ENCODE data around the gene AADACL2. TPM values are rescaled to one million over a fixed set of nuclear protein-coding genes. Genes with fewer than 3 reads are reported as not detected.

AADACL2 gene
- total and polyA plus RNA-seq, 2 of the 4 experiments (the other 2 are of a cell fraction): not detected

GRCh38 chr3:151686257-151686656 lies 47.5 kb upstream of the AADACL2 start:
- BruUV-seq (replicated peaks): no TSS peak
- ATAC-seq (ENCODE audit: low read depth) (no peak), DNase-seq (no peak)
- Histone ChIP-seq H3K9me3 (ENCODE audit: control insufficient read depth, insufficient read depth, low read length) (no peaks in the 10 kb centered on the region), H2AFZ (replicated peaks; ENCODE audit: low read length, poor library complexity) (no peak overlapping the region), H2BK5ac (ENCODE audit: low read depth, low read length, poor library complexity, severe bottlenecking) (no peak overlapping the region), H3K4me3 (ENCODE audit: insufficient read depth, low read depth, low read length) (no peak overlapping the region), H4K20me1 (ENCODE audit: insufficient read depth, low read length) (no peaks in the 10 kb centered on the region), H4K5ac (ENCODE audit: low read depth, low read length) (no peak overlapping the region), H3K14ac (replicated peaks; ENCODE audit: low read depth, low read length) (no peak overlapping the region), H3K18ac (ENCODE audit: low read depth, low read length) (no peak overlapping the region), H3K36me3 (ENCODE audit: control insufficient read depth, insufficient read depth, low read length) (no peaks in the 10 kb centered on the region), H3K27me3 (ENCODE audit: control insufficient read depth, insufficient read depth, low read length) (no peaks in the 10 kb centered on the region; the same call in 1 of the 2 replicates), H2BK20ac (ENCODE audit: low read depth, low read length) (no peak overlapping the region), H3K9me1 (ENCODE audit: insufficient read depth, low read length) (no peaks in the 10 kb centered on the region), H2BK15ac (ENCODE audit: low read depth, low read length) (no peak overlapping the region), H3K4me1 (ENCODE audit: control insufficient read depth, insufficient read depth, low read length) (no peaks in the 10 kb centered on the region), H3K79me1 (ENCODE audit: low read depth in 1 of 2, low read length in 2 of 2) (no peaks in the 10 kb centered on the region), H2AK9ac (replicated peaks; ENCODE audit: low read depth, low read length, poor library complexity) (no peak overlapping the region), H3K23ac (ENCODE audit: low read depth, low read length) (no peak overlapping the region), H2AK5ac (ENCODE audit: low read depth, low read length) (no peak overlapping the region), H4K8ac (ENCODE audit: low read depth in 2 of 2, low read length in 2 of 2) (no peak overlapping the region), H2BK120ac (ENCODE audit: low read depth, low read length) (no peak overlapping the region), H3K4ac (ENCODE audit: low read depth, low read length) (no peak overlapping the region), H3K56ac (ENCODE audit: extremely low read depth, insufficient read depth, low read length) (no peak overlapping the region), H3K27ac (ENCODE audit: insufficient read depth, low read length) (no peak overlapping the region), H3K9ac (ENCODE audit: low read depth, low read length) (no peak overlapping the region), H3K4me2 (ENCODE audit: low read depth, low read length) (no peak overlapping the region), H4K91ac (ENCODE audit: insufficient read depth, low read depth, low read length) (no peak overlapping the region)
- TF ChIP-seq MAFK (IDR thresholded peaks at IDR 0.05; ENCODE audit: low read depth, low read length) (no peak), POLR2A (IDR thresholded peaks at IDR 0.05; ENCODE audit: low read depth, low read length) (no peak), CHD1 (IDR thresholded peaks at IDR 0.05; ENCODE audit: low read depth, low read length) (no peak), CTCF (conservative IDR thresholded peaks at IDR 0.05; ENCODE audit: low read depth, low read length) (no peak), SMC3 (IDR thresholded peaks at IDR 0.05; ENCODE audit: low read depth, low read length) (no peak), MXI1 (IDR thresholded peaks at IDR 0.05; ENCODE audit: borderline replicate concordance, low read depth, low read length) (no peak)
- CTCF ChIA-PET: no interaction called here
- intact Hi-C loops (cut with micrococcal nuclease): no loop called here
- dilution Hi-C loops (cut with HindIII; ENCODE audit: low sequenced_read_pairs, unreplicated experiment): no loop called here
- in situ Hi-C loops (cut with MboI; ENCODE audit: low sequenced_read_pairs): no loop called here
- POLR2A ChIA-PET (ENCODE audit: unreplicated experiment): no interaction called here
- no CpG with 5 or more reads among the region's 3 CpGs for WGBS, 2 experiments (ENCODE audit: extremely low coverage in 2 of 2, insufficient read length in 1 of 2)
